Activated CD4-positive, CD25-positive, alpha-beta regulatory T cell treated with anti-CD3 and anti-CD28 coated beads, Interleukin-2, amount 50 U/mL, for 72 hours (primary cell): ENCODE data around the gene LRRC8E.
A peak's percentile ranks its signal among the peaks of the same experiment; 100 is the strongest.
"Not testable (repeated sequence)": the region's sequence is repeated elsewhere in the genome, so short reads cannot be mapped to it uniquely, and the experiment has no call there.

ENCODE experiments used
- DNase-seq: peaks from one replicate; pipeline ENCODE4 v3.0.0; 2021

LRRC8E gene

GRCh38 chr19:7855426-7856108 is 32.7 kb upstream of the LRRC8E start:
- DNase-seq: no peak

DNA sequence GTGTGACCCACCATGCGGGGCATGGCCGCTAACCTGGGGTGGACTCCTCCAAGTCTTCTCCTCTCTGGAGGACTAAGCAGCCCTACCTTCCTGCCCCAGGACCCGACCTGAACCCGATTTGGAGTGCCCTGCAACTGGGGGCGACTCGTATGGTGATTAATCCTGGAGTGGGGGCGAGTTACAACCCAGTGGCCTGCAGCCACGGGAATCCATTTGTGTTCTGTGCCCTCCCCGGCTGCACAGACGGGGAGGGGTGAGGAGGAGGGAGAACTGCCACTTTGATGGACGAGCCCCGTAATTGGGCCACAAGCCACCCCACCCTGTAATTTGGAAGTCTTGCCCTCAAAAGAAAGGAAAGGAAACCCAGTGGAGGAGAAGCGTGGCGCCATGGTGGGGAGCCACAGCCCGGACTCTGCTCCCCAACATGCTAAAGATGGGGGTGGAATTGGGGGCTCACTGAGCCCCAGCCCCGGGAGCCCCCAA is 32.2 kb upstream of the LRRC8E start:
- no peak for DNase-seq

DNA sequence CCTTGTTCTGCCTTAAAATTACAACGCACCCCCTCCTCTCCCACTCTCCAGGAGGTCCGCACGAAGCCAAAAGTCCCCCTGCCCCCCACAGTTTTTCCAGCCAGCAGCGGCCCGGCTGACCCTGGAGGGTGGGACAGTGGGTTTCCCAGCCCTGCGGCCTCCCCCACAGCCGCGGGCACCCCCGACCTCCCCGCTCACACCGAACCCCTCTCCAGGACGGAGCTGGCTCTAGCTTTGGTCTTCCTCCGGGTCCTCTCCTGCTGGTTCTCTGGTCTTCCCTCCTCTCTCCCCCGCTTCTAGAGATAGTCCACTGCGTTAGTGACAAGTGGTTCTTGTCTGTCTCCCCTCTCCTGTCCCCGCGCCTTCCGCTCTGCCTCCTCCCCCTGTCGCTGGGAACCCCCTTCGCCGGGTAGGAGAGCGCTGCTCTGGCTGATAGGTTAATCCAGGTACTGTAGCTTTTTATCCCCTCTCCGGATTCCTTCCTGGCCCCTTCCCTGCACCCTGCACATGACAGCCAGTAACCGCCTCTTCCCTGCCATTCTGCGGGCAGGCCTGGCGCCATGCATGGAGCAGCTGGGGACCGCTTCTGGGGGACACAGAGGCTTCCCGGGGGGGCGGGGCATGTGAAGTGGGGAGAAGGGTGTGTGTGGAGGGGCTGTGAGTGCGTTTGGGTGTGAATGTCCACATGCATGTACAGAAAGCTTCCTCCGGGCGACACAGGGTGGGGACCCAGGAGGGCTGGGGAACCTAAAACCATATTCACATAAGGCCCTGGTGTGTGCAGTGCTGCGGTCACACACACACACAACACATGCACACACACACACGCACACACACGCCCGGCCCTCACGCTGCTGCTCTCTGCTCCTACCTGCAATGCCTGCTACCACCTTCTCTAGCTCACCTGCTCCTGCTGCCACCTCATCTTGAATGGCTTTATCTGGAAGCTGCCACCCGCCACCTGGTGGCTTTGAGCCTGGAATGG is 31.3 kb upstream of the LRRC8E start:
- no peak for DNase-seq

GRCh38 chr19:7857727-7858108 is 30.6 kb upstream of the LRRC8E start:
- no peak for DNase-seq

DNA sequence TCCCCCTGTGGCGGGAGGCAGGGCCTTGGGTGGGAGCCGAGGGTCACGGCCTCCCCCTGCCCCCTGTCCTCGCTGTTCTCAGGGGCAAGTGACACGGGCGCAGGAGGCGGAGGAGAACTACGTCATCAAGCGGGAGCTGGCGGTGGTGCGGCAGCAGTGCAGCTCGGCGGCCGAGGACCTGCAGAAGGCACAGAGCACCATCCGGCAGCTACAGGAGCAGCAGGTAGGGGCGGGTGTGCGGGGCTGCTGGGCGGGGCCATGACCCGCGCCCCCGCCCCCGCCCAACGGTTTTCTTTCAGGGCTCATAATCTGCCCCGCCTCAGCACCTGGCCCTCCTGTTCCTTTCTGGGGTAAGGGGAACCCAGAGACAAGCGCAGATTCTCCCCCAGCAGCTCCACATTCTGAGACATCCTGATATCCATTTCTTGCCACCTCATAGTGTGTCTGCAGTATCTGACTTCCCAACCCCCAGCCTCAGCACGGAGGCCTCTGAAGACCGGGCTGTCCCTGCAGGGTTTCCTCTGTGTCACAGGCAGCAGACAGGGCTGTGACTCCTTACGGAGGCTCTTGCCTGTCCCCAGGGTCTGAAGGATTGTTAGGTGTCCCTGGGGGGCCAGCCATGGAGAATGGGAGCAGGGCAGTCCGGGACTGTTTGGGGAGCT is 30.1 kb upstream of the LRRC8E start:
- no peak for DNase-seq

- DNase-seq: not testable (repeated sequence)
Measured at GRCh38 chr19:7859087-7859486, 29.2 kb upstream of the LRRC8E start.

GRCh38 chr19:7859831-7860713 is 28.2 kb upstream of the LRRC8E start:
- no peak for DNase-seq

DNA sequence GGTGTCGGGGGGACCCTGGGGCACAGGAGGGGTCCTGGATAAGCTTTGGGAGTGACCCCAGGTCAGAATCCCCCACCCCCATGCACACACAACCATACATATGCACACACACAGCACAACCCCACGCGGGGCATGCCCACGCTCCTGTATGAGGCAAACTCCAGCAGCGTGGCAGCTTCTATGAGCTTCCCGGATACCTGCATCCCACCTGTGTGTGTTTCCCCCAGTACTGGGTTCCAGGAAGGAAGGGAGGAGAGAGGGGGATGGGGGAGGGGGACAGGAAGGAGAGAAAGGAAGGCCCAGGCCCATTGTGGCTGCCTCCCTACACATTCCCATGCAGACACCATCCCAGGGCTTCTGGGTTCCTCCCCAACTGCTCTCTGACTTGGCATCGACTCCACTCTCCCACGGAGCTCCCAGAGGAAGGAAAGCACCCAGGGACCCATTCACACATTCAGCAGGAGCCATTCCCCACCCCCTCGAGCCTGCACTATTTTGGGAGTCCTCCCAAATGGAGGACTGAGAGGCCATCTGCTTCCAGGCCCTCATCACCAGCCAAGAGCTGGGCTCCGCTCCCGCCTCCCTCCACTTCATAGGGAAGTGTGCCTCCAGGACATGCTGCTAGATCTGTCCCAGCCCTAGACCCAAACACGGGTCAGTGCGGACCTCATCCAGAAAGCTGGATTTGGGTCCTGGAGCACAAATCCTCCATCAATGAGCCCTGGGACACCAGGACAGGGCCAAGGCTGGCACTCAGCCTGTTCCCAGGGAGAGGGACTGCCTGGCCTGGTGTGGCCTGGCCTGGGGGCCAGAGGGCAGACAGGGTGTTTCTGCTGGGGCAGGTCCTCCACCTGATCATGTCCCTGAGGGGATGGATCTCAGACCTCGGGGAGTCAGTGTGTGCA is 27.3 kb upstream of the LRRC8E start:
- no peak for DNase-seq

DNA sequence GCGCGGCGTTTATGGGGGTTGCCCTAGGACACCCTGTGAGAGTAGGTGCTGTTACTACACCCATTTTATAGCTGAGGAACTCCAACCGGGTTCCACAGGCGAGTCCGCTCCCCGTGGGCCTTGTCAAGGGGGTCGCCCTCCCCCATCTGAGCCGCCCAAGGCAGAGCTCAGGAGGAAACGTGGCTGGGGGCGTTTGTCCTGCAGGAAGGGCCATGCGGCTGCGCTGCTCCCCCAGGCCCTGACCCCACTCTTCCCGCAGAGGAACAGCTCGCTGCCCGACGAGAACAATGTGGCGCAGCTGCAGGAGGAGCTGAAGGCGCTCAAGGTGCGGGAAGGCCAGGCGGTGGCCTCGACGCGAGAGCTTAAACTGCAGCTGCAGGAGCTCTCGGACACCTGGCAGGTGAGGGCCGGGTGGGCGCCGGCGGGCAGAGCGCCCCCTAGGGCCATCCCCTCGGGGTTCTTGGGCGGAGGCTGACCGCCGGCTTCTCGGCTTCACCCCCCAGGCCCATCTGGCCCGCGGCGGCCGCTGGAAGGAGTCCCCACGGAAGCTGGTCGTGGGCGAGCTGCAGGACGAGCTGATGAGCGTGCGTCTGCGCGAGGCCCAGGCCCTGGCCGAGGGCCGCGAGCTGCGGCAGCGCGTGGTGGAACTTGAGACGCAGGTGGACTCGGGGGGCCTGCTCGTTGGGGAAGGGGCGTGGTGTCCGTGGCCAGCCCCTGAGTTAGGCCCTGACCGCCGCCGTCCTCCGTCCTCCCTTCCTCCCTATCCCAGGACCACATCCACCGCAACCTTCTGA is 26.5 kb upstream of the LRRC8E start:
- DNase-seq: no peak

GRCh38 chr19:7862413-7862951 is 25.8 kb upstream of the LRRC8E start:
- peak; percentile 66 for DNase-seq

DNA sequence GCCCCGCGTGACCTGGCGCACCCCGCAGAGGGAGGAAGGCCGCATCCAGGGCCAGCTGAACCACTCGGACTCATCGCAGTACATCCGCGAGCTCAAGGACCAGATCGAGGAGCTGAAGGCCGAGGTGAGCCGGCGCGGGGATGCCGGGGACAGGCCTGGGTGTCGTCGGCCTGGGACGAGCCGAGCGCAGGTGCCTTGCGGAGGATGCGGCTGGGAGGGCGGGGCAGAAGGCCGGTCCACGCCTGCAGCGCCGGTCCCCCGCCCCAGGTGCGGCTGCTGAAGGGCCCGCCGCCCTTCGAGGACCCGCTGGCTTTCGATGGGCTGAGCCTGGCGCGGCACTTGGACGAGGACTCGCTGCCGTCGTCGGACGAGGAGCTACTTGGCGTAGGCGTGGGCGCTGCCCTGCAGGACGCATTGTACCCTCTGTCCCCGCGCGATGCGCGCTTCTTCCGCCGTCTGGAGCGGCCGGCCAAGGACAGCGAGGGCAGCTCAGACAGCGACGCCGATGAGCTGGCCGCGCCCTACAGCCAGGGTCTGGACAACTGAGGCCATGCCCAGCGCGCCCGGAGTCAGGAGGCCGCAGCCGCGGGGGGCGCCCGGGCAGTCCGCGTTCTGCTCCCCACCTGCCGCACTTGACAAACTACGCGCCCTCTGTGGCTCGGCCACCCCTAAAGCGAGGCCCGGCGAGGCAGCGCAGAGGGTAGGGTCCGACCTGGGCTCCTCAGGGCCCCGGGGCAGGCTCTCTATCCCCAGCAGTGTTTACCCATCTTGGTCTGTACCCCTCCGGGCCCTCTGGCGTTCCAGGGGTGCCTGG is 24.9 kb upstream of the LRRC8E start:
- no peak for DNase-seq

GRCh38 chr19:7863971-7864689 is 24.2 kb upstream of the LRRC8E start:
- no peak for DNase-seq

DNA sequence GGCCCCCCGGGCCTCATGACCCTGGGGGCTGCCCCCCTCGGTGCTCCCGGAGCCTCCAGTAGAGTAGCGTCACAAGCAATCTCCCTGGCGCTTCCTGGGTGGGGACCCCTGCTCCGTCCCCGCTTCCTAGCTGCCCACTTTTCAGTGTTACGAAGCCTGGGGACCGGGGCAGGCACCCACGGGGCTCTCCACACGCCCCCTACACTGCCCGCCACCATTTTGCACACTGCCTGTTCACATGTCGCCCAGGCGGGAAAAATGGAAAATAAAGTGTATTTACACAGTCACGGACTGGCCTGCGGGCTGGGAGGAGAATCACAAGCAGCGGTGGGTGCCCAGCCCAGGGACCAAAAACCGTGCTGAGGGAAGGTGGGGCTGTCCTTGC is 23.6 kb upstream of the LRRC8E start:
- DNase-seq: no peak

GRCh38 chr19:7865262-7865911 is 22.9 kb upstream of the LRRC8E start:
- DNase-seq: no peak

- DNase-seq: no peak
Measured at GRCh38 chr19:7866399-7867091, 21.8 kb upstream of the LRRC8E start.

DNA sequence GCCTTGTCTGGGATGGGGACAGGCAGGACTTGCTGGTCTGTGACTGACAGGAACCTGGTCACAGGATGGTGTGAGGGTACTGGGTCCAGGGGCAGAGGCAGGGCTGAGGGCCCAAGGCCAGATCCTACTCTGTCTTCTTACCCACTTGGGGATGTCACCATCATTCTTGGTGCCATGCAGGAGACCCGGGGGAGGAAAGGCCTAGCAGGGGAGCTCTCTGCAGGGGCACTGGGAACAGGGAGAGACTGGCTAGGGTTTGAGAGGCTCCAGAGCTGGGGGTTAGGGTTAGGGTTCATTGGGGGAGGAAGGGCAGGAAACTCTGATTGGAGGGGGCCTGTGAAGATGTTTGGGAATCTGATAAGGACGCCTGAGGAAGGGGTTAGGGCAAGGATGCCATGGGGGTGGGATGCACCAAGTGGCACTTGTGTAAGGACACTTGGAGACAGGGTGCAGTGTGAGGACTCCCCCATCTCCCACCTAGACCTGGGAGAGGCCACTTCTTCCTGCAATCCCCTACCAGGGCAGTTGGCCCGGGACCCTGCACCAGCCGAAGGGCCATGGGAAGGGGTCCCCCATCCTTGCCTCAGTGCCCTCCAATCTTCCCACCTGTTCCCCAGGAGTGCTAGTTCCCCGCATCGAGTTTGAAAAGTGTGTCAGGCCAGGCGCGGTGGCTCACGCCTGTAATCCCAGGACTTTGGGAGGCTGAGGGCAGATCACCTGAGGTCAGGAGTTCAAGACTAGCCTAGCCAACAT is 21.0 kb upstream of the LRRC8E start:
- no peak for DNase-seq

- no peak for DNase-seq
Measured at GRCh38 chr19:7868326-7868670, 20.0 kb upstream of the LRRC8E start.
